ENCODE measurements around the gene OR10H2. TPM values are rescaled to one million over a fixed set of nuclear protein-coding genes. Genes with fewer than 3 reads are reported as not detected.

OR10H2 gene
- total RNA-seq, 1 experiment from 2014 or later: not detected

GRCh38 chr19:15696654-15697194 is 31.1 kb upstream of the OR10H2 start:
- TF ChIP-seq HMGA2 (CRISPR knock-in tag; IDR thresholded peaks at IDR 0.05): no peak
- TF ChIP-seq SMAD3 (CRISPR knock-in tag; IDR thresholded peaks at IDR 0.05; ENCODE audit: borderline replicate concordance): no peak
- peaks cover 42% of the 10 kb centered on the region for H3K36me3 Mint-ChIP-seq
- ChIA-PET POLR2A (no interaction called here), CTCF (no interaction called here)
- no peaks in the 10 kb centered on the region for H3K4me1 Mint-ChIP-seq
- peaks cover 69% of the 10 kb centered on the region for H3K9me3 Mint-ChIP-seq
- peaks cover 7% of the 10 kb centered on the region for H3K27me3 Mint-ChIP-seq (ENCODE audit: low read depth)
- ATAC-seq (no peak), DNase-seq (ENCODE audit: low spot score) (no peak)
- H3K4me3 Mint-ChIP-seq: no peak overlapping the region
- H3K27ac Mint-ChIP-seq: no peak overlapping the region

- no peak overlapping the region for H3K4me3 Mint-ChIP-seq
- peaks cover 67% of the 10 kb centered on the region for H3K9me3 Mint-ChIP-seq
- POLR2A ChIA-PET: no interaction called here
- peaks cover 36% of the 10 kb centered on the region for H3K36me3 Mint-ChIP-seq
- CTCF ChIA-PET: interaction anchor here (0.7 kb wide), 1 partner anchor 108 kb away, joined by 3 read pairs; no protein-coding TSS in a partner anchor
- no peak for DNase-seq (ENCODE audit: low spot score)
- no peaks in the 10 kb centered on the region for H3K4me1 Mint-ChIP-seq
- H3K27ac Mint-ChIP-seq: no peak overlapping the region
- TF ChIP-seq ZNF512 (CRISPR knock-in tag; IDR thresholded peaks at IDR 0.05; ENCODE audit: borderline replicate concordance) (no peak), ELF4 (CRISPR knock-in tag; IDR thresholded peaks at IDR 0.05; ENCODE audit: low read depth) (no peak), USF1 (CRISPR knock-in tag; IDR thresholded peaks at IDR 0.05) (no peak)
- H3K27me3 Mint-ChIP-seq (ENCODE audit: low read depth): peaks cover 5% of the 10 kb centered on the region
- ATAC-seq: no peak
Observed at GRCh38 chr19:15701757-15702533, 25.9 kb upstream of the OR10H2 start.

- no peak for TF ChIP-seq SMAD3 (CRISPR knock-in tag; IDR thresholded peaks at IDR 0.05; ENCODE audit: borderline replicate concordance)
- no peak for TF ChIP-seq ATF3 (CRISPR knock-in tag; conservative IDR thresholded peaks at IDR 0.05)
- TF ChIP-seq ZNF512 (CRISPR knock-in tag; IDR thresholded peaks at IDR 0.05; ENCODE audit: borderline replicate concordance): no peak
- no peak for TF ChIP-seq E2F1 (CRISPR knock-in tag; IDR thresholded peaks at IDR 0.05)
- no peak for TF ChIP-seq STAT6 (CRISPR knock-in tag; conservative IDR thresholded peaks at IDR 0.05; ENCODE audit: low read depth)
- no peak for TF ChIP-seq MAX (CRISPR knock-in tag; IDR thresholded peaks at IDR 0.05)
- TF ChIP-seq ZNF396 (CRISPR knock-in tag; IDR thresholded peaks at IDR 0.05; ENCODE audit: borderline replicate concordance): no peak
- TF ChIP-seq ATF2 (CRISPR knock-in tag; IDR thresholded peaks at IDR 0.05; ENCODE audit: borderline replicate concordance, low read depth): no peak
- no peak for TF ChIP-seq EMX1 (CRISPR knock-in tag; IDR thresholded peaks at IDR 0.05)
- TF ChIP-seq CTCF (IDR thresholded peaks at IDR 0.05): no peak
- peaks cover 68% of the 10 kb centered on the region for H3K9me3 Mint-ChIP-seq
- H3K4me3 Mint-ChIP-seq: no peak overlapping the region
- H3K36me3 Mint-ChIP-seq: peaks cover 38% of the 10 kb centered on the region
- ATAC-seq: no peak
- H3K27ac Mint-ChIP-seq: no peak overlapping the region
- H3K4me1 Mint-ChIP-seq: no peaks in the 10 kb centered on the region
- ChIA-PET CTCF (interaction anchor here (0.7 kb wide), 1 partner anchor 107 kb away, joined by 3 read pairs; no protein-coding TSS in a partner anchor), POLR2A (interaction anchor here (0.6 kb wide), 1 partner anchor 62 kb away, joined by 3 read pairs; no protein-coding TSS in a partner anchor)
- H3K27me3 Mint-ChIP-seq (ENCODE audit: low read depth): peaks cover 5% of the 10 kb centered on the region
- no peak for DNase-seq (ENCODE audit: low spot score)
Observed at GRCh38 chr19:15702534-15702930, 25.3 kb upstream of the OR10H2 start.
